ENCODE measurements around the gene PKN1. TPM values are rescaled to one million over a fixed set of nuclear protein-coding genes. Genes with fewer than 3 reads are reported as not detected.
A peak's percentile ranks its signal among the peaks of the same experiment; 100 is the strongest.

The PKN1 gene
- total RNA-seq, 2 experiments from 2014 or later, result 173 to 176 TPM

DNA sequence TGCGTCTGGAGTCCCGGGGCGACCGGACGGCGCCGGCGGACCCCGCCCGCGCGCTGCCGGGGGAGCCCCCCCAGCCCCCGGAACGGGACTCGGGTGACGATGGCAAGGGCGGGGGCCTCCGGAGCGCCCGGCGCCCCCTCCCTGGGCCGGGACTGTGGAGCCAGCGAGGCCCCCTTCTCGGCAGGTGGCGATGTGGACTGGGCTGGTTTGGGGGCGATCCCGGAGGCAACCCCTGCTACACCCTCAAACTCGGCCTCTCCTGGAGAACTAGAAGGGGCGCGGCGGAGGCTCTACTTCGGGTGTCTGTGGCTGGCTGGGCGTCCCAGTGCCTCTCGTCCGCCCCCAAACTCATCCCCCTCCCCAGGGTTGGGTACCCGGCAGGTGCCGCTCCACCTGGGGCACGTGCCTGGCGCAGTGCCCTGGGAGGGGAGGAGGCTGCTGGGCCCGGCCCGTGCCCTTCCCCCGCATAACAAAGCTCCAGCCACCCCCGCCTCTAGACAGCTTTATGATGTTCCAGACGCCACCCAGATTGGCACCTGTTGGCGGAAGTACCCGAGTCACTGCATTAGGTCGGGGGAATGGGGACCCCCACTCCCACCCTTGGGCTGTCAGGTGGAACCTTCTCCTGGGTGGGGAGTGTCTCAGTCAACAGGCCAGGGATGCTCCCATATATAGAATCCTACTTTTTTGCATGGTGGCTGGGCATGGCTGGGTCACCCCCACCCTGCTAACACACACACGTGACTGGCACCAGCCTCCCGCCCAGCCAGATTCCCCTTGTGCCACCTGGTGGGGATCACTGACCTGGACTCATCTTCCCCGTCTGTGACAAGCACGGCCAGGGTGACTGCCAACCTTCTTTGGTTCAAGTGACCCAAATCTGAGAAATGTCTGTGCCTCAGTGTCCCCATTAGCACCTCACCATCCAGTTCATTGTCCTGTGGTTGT is 722 bp downstream of the PKN1 start:
- peak overlapping the region; percentile 63 for H3K4me3 Mint-ChIP-seq
- peaks cover 35% of the 10 kb centered on the region for H3K4me1 Mint-ChIP-seq
- H3K9me3 Mint-ChIP-seq (ENCODE audit: low read depth), result no peaks in the 10 kb centered on the region
- CTCF ChIA-PET, result interaction anchor here (0.7 to 1.5 kb wide), 3 partner anchors 50 to 1659 kb away, joined by 3 to 9 read pairs (median 3); partner anchors contain the start of gene HOOK2
- peak overlapping the region; percentile 71 for H3K27ac Mint-ChIP-seq
- peaks cover 5% of the 10 kb centered on the region for H3K36me3 Mint-ChIP-seq (ENCODE audit: low read depth)
- POLR2A ChIA-PET, result interaction anchor here (0.5 kb wide), 1 partner anchor 95 kb away, joined by 3 read pairs; no protein-coding TSS in a partner anchor
- ATAC-seq, result peak; percentile 34
- intact Hi-C loops (cut with DNase I, micrococcal nuclease), result loop anchor here (2.0 to 10.0 kb wide), 3 partner anchors 15 to 1571 kb away; partner anchors contain the start of gene DDX39A (in 1 of the 2)
- H3K27me3 Mint-ChIP-seq, result no peaks in the 10 kb centered on the region
- DNase-seq, result peak; percentile 67

GRCh38 chr19:14434543-14435319 is 1.6 kb downstream of the PKN1 start:
- H3K4me3 Mint-ChIP-seq, result peak overlapping the region; percentile 63
- peaks cover 5% of the 10 kb centered on the region for H3K36me3 Mint-ChIP-seq (ENCODE audit: low read depth)
- POLR2A ChIA-PET, result no interaction called here
- no peaks in the 10 kb centered on the region for H3K9me3 Mint-ChIP-seq (ENCODE audit: low read depth)
- H3K4me1 Mint-ChIP-seq, result peaks cover 41% of the 10 kb centered on the region
- H3K27me3 Mint-ChIP-seq, result no peaks in the 10 kb centered on the region
- peak overlapping the region; percentile 71 for H3K27ac Mint-ChIP-seq
- DNase-seq (peak; percentile 77), ATAC-seq (peak; percentile 83)
- intact Hi-C loops (cut with DNase I, micrococcal nuclease), result loop anchor here in 1 of 2 experiments (5.0 to 10.0 kb wide), 2 partner anchors 253 to 1570 kb away; no protein-coding TSS in a partner anchor
- CTCF ChIA-PET, result no interaction called here

GRCh38 chr19:14435320-14436050 is 2.4 kb downstream of the PKN1 start:
- intact Hi-C loops (cut with DNase I, micrococcal nuclease), result loop anchor here in 1 of 2 experiments (10.0 kb wide), 1 partner anchor 1569 kb away; no protein-coding TSS in a partner anchor
- H3K4me3 Mint-ChIP-seq, result peak overlapping the region; percentile 63
- DNase-seq (no peak), ATAC-seq (no peak)
- CTCF ChIA-PET, result no interaction called here
- POLR2A ChIA-PET, result no interaction called here
- H3K36me3 Mint-ChIP-seq (ENCODE audit: low read depth), result peaks cover 10% of the 10 kb centered on the region
- no peaks in the 10 kb centered on the region for H3K9me3 Mint-ChIP-seq (ENCODE audit: low read depth)
- peaks cover 49% of the 10 kb centered on the region for H3K4me1 Mint-ChIP-seq
- no peaks in the 10 kb centered on the region for H3K27me3 Mint-ChIP-seq
- peak overlapping the region; percentile 71 for H3K27ac Mint-ChIP-seq

DNA sequence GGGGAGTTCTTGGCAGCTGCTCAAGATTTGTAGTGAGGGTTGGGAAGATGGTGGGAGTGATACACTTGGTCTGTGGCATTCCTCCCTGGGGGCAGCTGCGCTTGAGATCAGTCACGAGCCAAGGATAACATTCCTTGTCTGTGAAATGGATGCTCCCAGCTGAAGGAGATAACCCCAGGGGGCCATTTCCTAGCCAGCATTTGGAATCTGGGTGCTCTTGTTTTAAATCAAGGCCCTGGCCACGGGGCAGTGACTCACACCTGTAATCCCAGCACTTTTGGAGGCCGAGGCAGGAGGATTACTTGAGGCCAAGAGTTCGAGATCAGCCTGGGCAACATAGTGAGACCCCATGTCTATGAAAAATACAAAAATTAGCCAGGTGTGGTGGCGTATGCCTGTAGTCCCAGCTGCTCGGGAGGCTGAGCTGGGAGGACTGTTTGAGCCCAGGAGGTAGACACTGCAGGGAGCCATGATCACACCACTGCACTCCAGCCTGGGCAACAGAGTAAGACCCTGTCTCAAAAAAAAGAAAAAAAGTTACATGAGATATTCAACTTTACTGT is 4.6 kb downstream of the PKN1 start:
- H3K36me3 Mint-ChIP-seq (ENCODE audit: low read depth), result peaks cover 16% of the 10 kb centered on the region
- POLR2A ChIA-PET, result interaction anchor here (0.6 kb wide), 1 partner anchor 75 kb away, joined by 4 read pairs; no protein-coding TSS in a partner anchor

GRCh38 chr19:14439014-14439413 is 5.9 kb downstream of the PKN1 start:
- Mint-ChIP-seq H3K36me3 (ENCODE audit: low read depth) (peaks cover 28% of the 10 kb centered on the region), H3K4me3 (peak overlapping the region; percentile 84), H3K27me3 (no peaks in the 10 kb centered on the region), H3K9me3 (ENCODE audit: low read depth) (no peaks in the 10 kb centered on the region), H3K4me1 (peaks cover 51% of the 10 kb centered on the region), H3K27ac (peak overlapping the region; percentile 92)
- POLR2A ChIA-PET, result interaction anchor here (0.6 kb wide), 2 partner anchors 38 to 499 kb away, joined by 4 read pairs; no protein-coding TSS in a partner anchor
- CTCF ChIA-PET, result interaction anchor here (0.6 kb wide), 1 partner anchor 380 kb away, joined by 3 read pairs; no protein-coding TSS in a partner anchor
- DNase-seq, result no peak
- intact Hi-C loops (cut with DNase I, micrococcal nuclease), result loop anchor here in 1 of 2 experiments (10.0 kb wide), 1 partner anchor 1566 kb away; no protein-coding TSS in a partner anchor
- no peak for ATAC-seq

More for the DNA sequence above, 4.6 kb downstream of the PKN1 start:
- H3K4me3 Mint-ChIP-seq, result no peak overlapping the region
- no peaks in the 10 kb centered on the region for H3K9me3 Mint-ChIP-seq (ENCODE audit: low read depth)
- intact Hi-C loops (cut with DNase I, micrococcal nuclease), result loop anchor here in 1 of 2 experiments (10.0 kb wide), 1 partner anchor 1567 kb away; no protein-coding TSS in a partner anchor
- CTCF ChIA-PET, result interaction anchor here (0.6 to 1.0 kb wide), 2 partner anchors 42 to 67 kb away, joined by 3 to 4 read pairs; no protein-coding TSS in a partner anchor
- DNase-seq, result no peak
- peak overlapping the region; percentile 23 for H3K27ac Mint-ChIP-seq
- no peaks in the 10 kb centered on the region for H3K27me3 Mint-ChIP-seq
- ATAC-seq, result no peak
- H3K4me1 Mint-ChIP-seq, result peaks cover 48% of the 10 kb centered on the region

DNA sequence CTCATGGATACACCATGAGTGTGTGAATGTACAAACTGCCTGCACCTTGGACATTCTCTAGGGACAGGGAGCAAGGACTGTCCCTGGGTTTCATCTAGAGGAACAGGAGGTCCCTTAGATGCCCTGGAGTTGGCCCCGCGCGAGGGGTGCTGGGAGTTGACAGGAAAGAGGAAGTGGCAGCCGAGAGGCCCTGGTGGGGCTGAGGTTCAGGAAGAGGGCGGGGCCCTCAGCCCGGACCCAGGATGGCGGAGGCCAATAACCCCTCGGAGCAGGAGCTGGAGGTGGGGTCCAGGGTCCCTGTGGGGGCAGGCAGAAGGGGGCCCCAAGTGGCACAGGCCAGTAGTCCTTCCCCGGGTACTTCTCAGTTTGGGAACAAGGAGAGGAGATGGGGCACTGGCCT is 6.9 kb downstream of the PKN1 start:
- ATAC-seq (peak; percentile 98), DNase-seq (peak; percentile 89)
- Mint-ChIP-seq H3K9me3 (ENCODE audit: low read depth) (no peaks in the 10 kb centered on the region), H3K4me1 (peaks cover 46% of the 10 kb centered on the region), H3K4me3 (peak overlapping the region; percentile 84), H3K36me3 (ENCODE audit: low read depth) (peaks cover 37% of the 10 kb centered on the region), H3K27me3 (no peaks in the 10 kb centered on the region), H3K27ac (peak overlapping the region; percentile 92)
- CTCF ChIA-PET, result interaction anchor here (0.7 kb wide), 2 partner anchors 11 to 303 kb away, joined by 4 read pairs; partner anchors contain the start of gene ASF1B
- intact Hi-C loops (cut with DNase I, micrococcal nuclease), result no loop called here
- POLR2A ChIA-PET, result interaction anchor here (0.6 kb wide), 1 partner anchor 15 kb away, joined by 4 read pairs; no protein-coding TSS in a partner anchor

GRCh38 chr19:14441041-14441938 is 8.2 kb downstream of the PKN1 start:
- H3K27me3 Mint-ChIP-seq, result no peaks in the 10 kb centered on the region
- intact Hi-C loops (cut with DNase I, micrococcal nuclease), result no loop called here
- H3K4me1 Mint-ChIP-seq, result peaks cover 42% of the 10 kb centered on the region
- no peak for DNase-seq
- H3K4me3 Mint-ChIP-seq, result peak overlapping the region; percentile 84
- H3K27ac Mint-ChIP-seq, result peak overlapping the region; percentile 43
- no peak for ATAC-seq
- POLR2A ChIA-PET, result no interaction called here
- CTCF ChIA-PET, result interaction anchor here (0.6 to 0.8 kb wide), 3 partner anchors 13 to 209 kb away, joined by 3 read pairs; no protein-coding TSS in a partner anchor
- no peaks in the 10 kb centered on the region for H3K9me3 Mint-ChIP-seq (ENCODE audit: low read depth)
- peaks cover 40% of the 10 kb centered on the region for H3K36me3 Mint-ChIP-seq (ENCODE audit: low read depth)

DNA sequence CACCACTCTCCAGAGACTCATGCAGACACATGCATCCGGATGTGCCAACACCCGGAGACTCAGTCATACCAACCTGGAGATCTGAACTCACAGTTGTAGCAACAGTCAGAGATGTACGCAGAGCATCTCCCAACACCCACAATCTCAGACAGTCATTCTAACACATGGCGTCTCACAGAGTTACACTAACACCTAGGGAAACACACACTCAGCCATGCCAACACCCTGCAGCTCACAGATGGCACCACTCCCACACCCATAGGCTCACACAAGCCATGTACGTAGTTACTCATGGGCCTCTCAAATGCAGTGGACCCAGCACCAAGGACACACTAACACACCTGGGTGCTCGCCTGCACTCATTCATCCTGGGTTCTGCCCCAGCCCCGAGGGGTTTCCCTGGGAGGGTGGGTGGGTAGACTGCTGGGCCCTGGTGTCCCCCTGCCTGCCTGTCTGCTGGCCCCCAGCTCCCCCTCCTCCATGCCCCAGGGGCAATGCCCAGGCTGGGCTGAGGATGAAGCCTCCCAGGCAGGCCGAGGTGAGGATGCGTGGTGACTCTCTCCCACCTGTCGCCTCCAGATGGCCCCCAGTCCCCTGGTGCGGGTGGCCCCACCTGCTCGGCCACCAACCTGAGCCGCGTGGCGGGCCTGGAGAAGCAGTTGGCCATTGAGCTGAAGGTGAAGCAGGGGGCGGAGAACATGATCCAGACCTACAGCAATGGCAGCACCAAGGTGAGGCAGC is 10.0 kb downstream of the PKN1 start:
- Mint-ChIP-seq H3K27ac (no peak overlapping the region), H3K9me3 (ENCODE audit: low read depth) (no peaks in the 10 kb centered on the region), H3K27me3 (no peaks in the 10 kb centered on the region), H3K4me1 (peaks cover 34% of the 10 kb centered on the region), H3K36me3 (ENCODE audit: low read depth) (peaks cover 46% of the 10 kb centered on the region), H3K4me3 (no peak overlapping the region)
- no peak for DNase-seq
- intact Hi-C loops (cut with DNase I, micrococcal nuclease), result no loop called here
- ChIA-PET CTCF (no interaction called here), POLR2A (no interaction called here)
- no peak for ATAC-seq

DNA sequence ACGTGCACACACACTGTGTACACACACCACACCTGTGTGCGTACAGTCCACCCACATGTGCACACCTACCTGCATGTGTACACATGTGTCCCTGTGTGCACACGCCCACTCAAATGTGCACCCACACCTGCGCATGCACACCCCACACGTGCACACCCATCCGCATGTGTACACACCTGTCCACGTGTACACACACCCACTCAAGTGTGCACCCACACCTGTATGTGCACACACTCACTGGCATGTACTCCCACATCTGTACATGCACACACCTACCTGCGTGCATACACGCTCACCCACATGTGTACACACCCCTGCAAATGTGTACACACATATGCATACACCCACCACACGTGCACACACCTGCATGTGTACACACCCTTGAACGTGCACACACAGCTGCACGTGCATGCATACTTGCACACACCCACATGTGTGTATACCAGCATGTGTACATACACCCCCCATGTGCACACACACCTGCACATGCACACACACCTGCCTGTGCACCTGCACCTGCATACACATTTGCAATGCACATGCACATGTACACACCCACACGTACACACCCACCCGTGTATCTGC is 10.6 kb downstream of the PKN1 start:
- Mint-ChIP-seq H3K4me1 (peaks cover 30% of the 10 kb centered on the region), H3K27ac (no peak overlapping the region), H3K36me3 (ENCODE audit: low read depth) (peaks cover 49% of the 10 kb centered on the region), H3K9me3 (ENCODE audit: low read depth) (no peaks in the 10 kb centered on the region), H3K27me3 (no peaks in the 10 kb centered on the region), H3K4me3 (no peak overlapping the region)
- intact Hi-C loops (cut with DNase I, micrococcal nuclease), result no loop called here
- ChIA-PET CTCF (no interaction called here), POLR2A (no interaction called here)
- no peak for ATAC-seq
- no peak for DNase-seq

Measured in activated CD4-positive, alpha-beta T cell treated with anti-CD3 and anti-CD28 coated beads for 36 hours (primary cell).